Neuron (in vitro differentiated cells): ENCODE data around the gene CCDC61.

Source experiments
- H2AFZ ChIP-seq: one replicate; pipeline ENCODE4 v1.6.1; 2013; ENCODE audit warnings: low read depth, mild to moderate bottlenecking, inconsistent platforms, low read length, moderate library complexity
- H3K27me3 ChIP-seq: one replicate; pipeline ENCODE4 v1.6.1; 2013; ENCODE audit warnings: low read length; ENCODE audit not compliant: insufficient read depth
- H3K36me3 ChIP-seq: one replicate; pipeline ENCODE4 v1.6.1; 2013; ENCODE audit warnings: low read length; ENCODE audit not compliant: insufficient read depth
- H3K4me1 ChIP-seq: one replicate; pipeline ENCODE4 v1.6.1; 2013; ENCODE audit warnings: low read length; ENCODE audit not compliant: insufficient read depth
- H3K4me3 ChIP-seq: 2 replicates; pipeline ENCODE4 v1.5.1; 2013; ENCODE audit warnings: mild to moderate bottlenecking, low read length, moderate library complexity
- H3K9me3 ChIP-seq: one replicate; pipeline ENCODE4 v1.6.1; 2013; ENCODE audit warnings: low read length

CCDC61 gene

GRCh38 chr19:46025835-46026234, 30.6 kb downstream of the CCDC61 start:
- no peak overlapping the region for H3K4me3 ChIP-seq
- no peaks in the 10 kb centered on the region for H3K27me3 ChIP-seq
- peaks cover 3% of the 10 kb centered on the region for H3K36me3 ChIP-seq
- no peaks in the 10 kb centered on the region for H3K9me3 ChIP-seq
- peaks cover 5% of the 10 kb centered on the region for H3K4me1 ChIP-seq
- H2AFZ ChIP-seq: no peak overlapping the region

- Histone ChIP-seq H3K27me3 (no peaks in the 10 kb centered on the region), H2AFZ (no peak overlapping the region), H3K4me3 (no peak overlapping the region), H3K4me1 (peaks cover 10% of the 10 kb centered on the region), H3K36me3 (peaks cover 3% of the 10 kb centered on the region), H3K9me3 (peaks cover 9% of the 10 kb centered on the region)
These were observed 35.7 kb downstream of the CCDC61 start for GRCh38 chr19:46030812-46031550.

GRCh38 chr19:46031781-46032596, 36.7 kb downstream of the CCDC61 start:
- Histone ChIP-seq H3K4me3 (no peak overlapping the region), H3K36me3 (no peaks in the 10 kb centered on the region), H3K9me3 (peaks cover 11% of the 10 kb centered on the region), H2AFZ (no peak overlapping the region), H3K27me3 (no peaks in the 10 kb centered on the region), H3K4me1 (peaks cover 10% of the 10 kb centered on the region)

GRCh38 chr19:46032597-46033025, 37.3 kb downstream of the CCDC61 start:
- H3K9me3 ChIP-seq: peaks cover 13% of the 10 kb centered on the region
- H3K4me3 ChIP-seq: no peak overlapping the region
- H3K36me3 ChIP-seq: no peaks in the 10 kb centered on the region
- peaks cover 10% of the 10 kb centered on the region for H3K4me1 ChIP-seq
- H2AFZ ChIP-seq: no peak overlapping the region
- H3K27me3 ChIP-seq: no peaks in the 10 kb centered on the region

- H3K4me3 ChIP-seq: no peak overlapping the region
- peaks cover 13% of the 10 kb centered on the region for H3K9me3 ChIP-seq
- no peaks in the 10 kb centered on the region for H3K36me3 ChIP-seq
- peaks cover 10% of the 10 kb centered on the region for H3K4me1 ChIP-seq
- H2AFZ ChIP-seq: no peak overlapping the region
- no peaks in the 10 kb centered on the region for H3K27me3 ChIP-seq
These were observed 38.1 kb downstream of the CCDC61 start for GRCh38 chr19:46033401-46033800.

GRCh38 chr19:46035546-46035945, 40.3 kb downstream of the CCDC61 start:
- Histone ChIP-seq H3K4me1 (peaks cover 8% of the 10 kb centered on the region), H3K27me3 (no peaks in the 10 kb centered on the region), H3K36me3 (no peaks in the 10 kb centered on the region), H3K4me3 (no peak overlapping the region), H2AFZ (no peak overlapping the region), H3K9me3 (peaks cover 16% of the 10 kb centered on the region)

- Histone ChIP-seq H3K36me3 (no peaks in the 10 kb centered on the region), H3K27me3 (no peaks in the 10 kb centered on the region), H3K4me1 (peaks cover 2% of the 10 kb centered on the region), H3K4me3 (no peak overlapping the region), H2AFZ (no peak overlapping the region), H3K9me3 (peaks cover 16% of the 10 kb centered on the region)
These were observed 40.9 kb downstream of the CCDC61 start for GRCh38 chr19:46035986-46036743.

GRCh38 chr19:46036744-46037128, 41.5 kb downstream of the CCDC61 start:
- no peaks in the 10 kb centered on the region for H3K4me1 ChIP-seq
- H3K9me3 ChIP-seq: peaks cover 16% of the 10 kb centered on the region
- no peak overlapping the region for H3K4me3 ChIP-seq

GRCh38 chr19:46040125-46040524, 44.9 kb downstream of the CCDC61 start:
- H3K36me3 ChIP-seq: no peaks in the 10 kb centered on the region

More at GRCh38 chr19:46036744-46037128, 41.5 kb downstream of the CCDC61 start:
- Histone ChIP-seq H3K27me3 (no peaks in the 10 kb centered on the region), H3K36me3 (no peaks in the 10 kb centered on the region), H2AFZ (no peak overlapping the region)

GRCh38 chr19:46040952-46041500, 45.8 kb downstream of the CCDC61 start, which contains the start of gene IGFL4:
TSS of gene IGFL4 (minus strand) at chr19:46041002. CDS start at chr19:46040962, 40 bp downstream.
- Histone ChIP-seq H3K9me3 (peaks cover 17% of the 10 kb centered on the region), H3K4me3 (no peak within 1 kb of the TSS), H3K27me3 (no peaks in the 10 kb centered on the region), H2AFZ (no peak within 1 kb of the TSS), H3K4me1 (no peaks in the 10 kb centered on the region), H3K36me3 (no peaks in the 10 kb centered on the region)

More at GRCh38 chr19:46040125-46040524, 44.9 kb downstream of the CCDC61 start:
- no peak overlapping the region for H2AFZ ChIP-seq
- no peaks in the 10 kb centered on the region for H3K27me3 ChIP-seq
- H3K4me3 ChIP-seq: no peak overlapping the region
- no peaks in the 10 kb centered on the region for H3K4me1 ChIP-seq
- peaks cover 17% of the 10 kb centered on the region for H3K9me3 ChIP-seq

GRCh38 chr19:46042252-46042883, 47.1 kb downstream of the CCDC61 start:
- H3K4me1 ChIP-seq: no peaks in the 10 kb centered on the region
- H3K27me3 ChIP-seq: no peaks in the 10 kb centered on the region
- no peak overlapping the region for H3K4me3 ChIP-seq
- H2AFZ ChIP-seq: no peak overlapping the region
- peaks cover 15% of the 10 kb centered on the region for H3K9me3 ChIP-seq
- no peaks in the 10 kb centered on the region for H3K36me3 ChIP-seq

GRCh38 chr19:46043519-46043918, 48.3 kb downstream of the CCDC61 start:
- H3K36me3 ChIP-seq: no peaks in the 10 kb centered on the region
- H3K27me3 ChIP-seq: no peaks in the 10 kb centered on the region
- peaks cover 15% of the 10 kb centered on the region for H3K9me3 ChIP-seq
- no peak overlapping the region for H3K4me3 ChIP-seq
- no peak overlapping the region for H2AFZ ChIP-seq
- H3K4me1 ChIP-seq: no peaks in the 10 kb centered on the region
